Fibroblast of villous mesenchyme (primary cell): ENCODE results near the gene CANT1. TPM values are rescaled to one million over a fixed set of nuclear protein-coding genes. Genes with fewer than 3 reads are reported as not detected.

ENCODE experiments used
- DNase-seq: peaks from one replicate; pipeline ENCODE4 v3.0.0-alpha.2; 2010; ENCODE audit warnings: low read depth
- H3K4me3 ChIP-seq: 2 replicates; pipeline ENCODE4 v1.5.1; 2011; ENCODE audit warnings: low read depth, mild to moderate bottlenecking, low read length
- total RNA-seq: library from RNA; depleted of rRNA; stranded (reverse); fragments of >200 nt; gene quantifications from 2 replicates; pipeline ENCODE4 v1.2.3, GENCODE V29; 2012
- TF ChIP-seq, protein P1 (sequence below): IDR thresholded peaks from 2 replicates; pipeline ENCODE4 v1.5.1; 2012; ENCODE audit warnings: low read depth, mild to moderate bottlenecking, low read length; ENCODE audit not compliant: insufficient read depth

Gene CANT1
- 49.6 and 63.9 TPM in 2 replicates for total RNA-seq

DNA sequence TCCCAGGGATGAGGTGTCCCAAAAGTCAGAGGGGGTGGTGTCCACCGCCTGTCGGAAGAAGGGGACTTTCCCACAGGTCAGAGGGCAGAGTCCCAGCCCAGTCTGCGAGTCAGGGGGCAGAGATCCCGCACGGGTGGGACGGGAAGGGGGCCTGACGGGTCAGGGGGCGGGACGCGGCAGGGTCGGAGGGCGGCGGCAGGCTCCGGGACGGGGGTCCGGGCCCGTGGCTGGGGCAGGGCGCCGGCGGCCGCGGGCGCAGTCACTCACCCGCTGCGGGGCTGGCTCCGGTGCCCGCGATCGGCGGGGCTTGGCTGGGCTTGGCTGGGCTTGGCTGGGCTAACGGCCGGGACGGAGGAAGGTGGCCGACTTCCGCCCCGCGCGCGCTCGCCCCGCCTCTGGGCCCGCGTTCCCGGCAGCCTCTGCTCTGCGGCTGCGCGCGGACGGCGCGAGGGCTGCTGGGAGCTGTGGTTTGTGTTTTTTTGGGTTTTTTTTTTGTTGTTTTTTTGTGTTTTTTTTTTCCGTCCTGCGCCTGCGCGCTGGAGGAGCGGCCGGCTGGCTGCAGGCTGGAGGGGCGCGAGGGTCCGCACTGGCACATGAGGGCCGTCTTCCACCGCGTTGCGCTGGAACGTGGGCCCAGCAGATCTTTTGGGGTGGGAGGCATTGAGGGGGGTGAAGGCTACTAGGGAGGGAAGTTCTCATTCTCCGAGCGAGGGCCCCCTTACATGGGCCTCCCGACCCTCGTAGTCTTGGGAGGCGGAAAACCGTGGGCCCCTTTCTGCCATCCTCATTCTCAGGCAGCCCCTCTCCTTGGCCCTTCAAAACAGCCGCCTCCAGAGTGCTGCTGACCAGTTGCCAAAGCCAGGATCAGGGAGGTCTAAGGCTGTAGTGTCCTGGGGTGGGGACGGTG, at the start of gene CANT1:
Gene CANT1, minus strand, starts transcription at position 368 of the 907 bp plus-strand sequence. CDS start 12,142 bp downstream, outside the sequence.
- TF ChIP-seq, protein P1, sequence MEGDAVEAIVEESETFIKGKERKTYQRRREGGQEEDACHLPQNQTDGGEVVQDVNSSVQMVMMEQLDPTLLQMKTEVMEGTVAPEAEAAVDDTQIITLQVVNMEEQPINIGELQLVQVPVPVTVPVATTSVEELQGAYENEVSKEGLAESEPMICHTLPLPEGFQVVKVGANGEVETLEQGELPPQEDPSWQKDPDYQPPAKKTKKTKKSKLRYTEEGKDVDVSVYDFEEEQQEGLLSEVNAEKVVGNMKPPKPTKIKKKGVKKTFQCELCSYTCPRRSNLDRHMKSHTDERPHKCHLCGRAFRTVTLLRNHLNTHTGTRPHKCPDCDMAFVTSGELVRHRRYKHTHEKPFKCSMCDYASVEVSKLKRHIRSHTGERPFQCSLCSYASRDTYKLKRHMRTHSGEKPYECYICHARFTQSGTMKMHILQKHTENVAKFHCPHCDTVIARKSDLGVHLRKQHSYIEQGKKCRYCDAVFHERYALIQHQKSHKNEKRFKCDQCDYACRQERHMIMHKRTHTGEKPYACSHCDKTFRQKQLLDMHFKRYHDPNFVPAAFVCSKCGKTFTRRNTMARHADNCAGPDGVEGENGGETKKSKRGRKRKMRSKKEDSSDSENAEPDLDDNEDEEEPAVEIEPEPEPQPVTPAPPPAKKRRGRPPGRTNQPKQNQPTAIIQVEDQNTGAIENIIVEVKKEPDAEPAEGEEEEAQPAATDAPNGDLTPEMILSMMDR = no peak
- H3K4me3 ChIP-seq = peak within 1 kb of the TSS; percentile 98
- peak; percentile 87 for DNase-seq

- no peak for DNase-seq
- H3K4me3 ChIP-seq = no peak overlapping the region
- TF ChIP-seq, protein P1 = no peak
These were observed 48.3 kb upstream of the CANT1 start for GRCh38 chr17:79057737-79058385.

GRCh38 chr17:79055197-79055596, 45.6 kb upstream of the CANT1 start:
- no peak overlapping the region for H3K4me3 ChIP-seq
- TF ChIP-seq, protein P1 = no peak
- no peak for DNase-seq

DNA sequence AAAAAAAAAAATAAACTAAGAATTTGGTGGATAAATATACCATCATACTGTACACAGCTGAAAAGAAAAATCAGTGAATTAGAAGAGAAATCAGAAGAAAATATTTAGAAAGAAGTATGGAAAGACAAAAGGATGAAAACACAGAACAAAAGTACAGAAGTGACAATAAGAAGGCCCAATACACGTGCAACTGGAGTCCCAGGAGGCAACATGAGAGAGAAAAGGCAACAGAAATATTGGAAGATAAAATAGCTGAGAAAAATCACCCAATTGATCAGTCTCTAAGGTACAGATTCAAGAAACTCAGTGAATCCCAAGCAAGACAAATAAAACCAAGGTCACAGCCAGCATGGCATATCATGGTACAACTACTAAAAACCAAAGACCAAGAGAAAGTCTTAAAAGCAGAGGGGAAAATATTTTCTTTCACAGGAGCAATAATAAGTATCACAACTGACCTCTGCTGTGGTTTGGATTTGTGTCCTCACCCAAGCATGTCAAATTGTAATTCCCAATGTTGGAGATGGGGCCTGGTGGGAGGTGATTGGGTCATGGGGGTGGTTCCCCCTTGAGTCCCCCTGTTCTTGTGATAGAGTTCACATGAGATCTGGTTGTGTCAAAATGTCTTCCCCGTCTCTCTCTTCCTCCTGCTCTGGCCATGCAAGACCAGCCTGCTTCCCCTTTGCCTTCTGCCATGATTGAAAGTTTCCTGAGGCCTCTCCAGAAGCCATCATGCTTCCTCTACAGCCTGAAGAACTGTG, 44.8 kb upstream of the CANT1 start:
- TF ChIP-seq, protein P1 = no peak
- H3K4me3 ChIP-seq = no peak overlapping the region
- no peak for DNase-seq

GRCh38 chr17:79053251-79053925, 43.8 kb upstream of the CANT1 start:
- peak; percentile 53 for DNase-seq
- TF ChIP-seq, protein P1 = no peak
- H3K4me3 ChIP-seq = no peak overlapping the region

DNA sequence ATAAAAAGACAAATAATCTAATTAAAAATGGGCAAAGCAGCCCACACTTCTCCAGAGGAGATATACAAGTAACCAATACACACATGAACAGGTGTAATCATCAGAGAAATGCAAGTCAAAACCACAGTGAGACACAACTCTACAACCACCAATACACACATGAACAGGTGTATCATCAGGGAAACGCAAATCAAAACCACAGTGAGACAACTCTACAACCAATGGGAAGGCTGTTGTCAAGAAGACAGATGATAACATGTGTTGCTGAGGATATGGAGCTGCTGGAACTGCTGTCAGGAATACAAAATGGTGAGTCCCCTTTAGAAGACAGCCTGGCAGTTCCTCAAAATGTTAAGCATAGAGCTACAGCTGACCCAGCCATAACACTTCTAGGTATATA, 42.6 kb upstream of the CANT1 start:
- DNase-seq = no peak
- H3K4me3 ChIP-seq = no peak overlapping the region

More for the DNA sequence above, 42.6 kb upstream of the CANT1 start:
- TF ChIP-seq, protein P1 = no peak
